IMR-90 (cell line): ENCODE results near the gene MED19. TPM values are rescaled to one million over a fixed set of nuclear protein-coding genes. Genes with fewer than 3 reads are reported as not detected.

Experiments used
- ATAC-seq: fragments of 200-7000 bp; cut with Tn5 transposase; 2 replicates; pipeline ENCODE4 v1.9.1; 2020; ENCODE audit warnings: low read depth, mild to moderate bottlenecking, moderate library complexity
- BruUV-seq: library from RNA; stranded (reverse); fragments of 400-500 nt; replicated peaks from 2 replicates; lab custom pipeline; 2021; lab: Mats Ljungman, UMichigan
- CTCF ChIA-PET: fragments of 300-600 bp; formaldehyde crosslinking; extraction: SDS; loops from one replicate; lab custom pipeline; 2021; ENCODE audit warnings: antibody characterized with exemption; lab: Yijun Ruan, JAX
- POLR2A ChIA-PET: fragments of 300-600 bp; sonication (Branson Sonifier 250); formaldehyde crosslinking; loops from one replicate; lab custom pipeline; 2022; ENCODE audit warnings: antibody characterized with exemption; ENCODE audit not compliant: unreplicated experiment; lab: Charles Lee
- DNase-seq: peaks from one replicate; pipeline ENCODE4 v3.0.0; 2013
- H2AFZ ChIP-seq: replicated peaks from 2 replicates; pipeline ENCODE3; 2013; ENCODE audit warnings: low read length, mild to moderate bottlenecking; ENCODE audit not compliant: poor library complexity
- H2AK5ac ChIP-seq: 2 replicates; pipeline ENCODE4 v1.6.1; 2013; ENCODE audit warnings: low read depth, low read length, inconsistent platforms
- H2AK9ac ChIP-seq: replicated peaks from 2 replicates; pipeline ENCODE3; 2013; ENCODE audit warnings: mild to moderate bottlenecking, low read depth, low read length, moderate library complexity; ENCODE audit not compliant: poor library complexity
- H2BK120ac ChIP-seq: 2 replicates; pipeline ENCODE4 v1.6.1; 2013; ENCODE audit warnings: low read depth, low read length, inconsistent platforms
- H2BK15ac ChIP-seq: 3 replicates; pipeline ENCODE4 v1.6.1; 2013; ENCODE audit warnings: low read depth, low read length, inconsistent platforms
- H2BK20ac ChIP-seq: 2 replicates; pipeline ENCODE4 v1.6.1; 2013; ENCODE audit warnings: low read depth, mild to moderate bottlenecking, inconsistent platforms, low read length, moderate library complexity
- H2BK5ac ChIP-seq: 2 replicates; pipeline ENCODE4 v1.6.1; 2013; ENCODE audit warnings: mild to moderate bottlenecking, low read depth, low read length, inconsistent platforms; ENCODE audit not compliant: poor library complexity, severe bottlenecking
- H3K14ac ChIP-seq: replicated peaks from 2 replicates; pipeline ENCODE4 v1.6.1; 2013; ENCODE audit warnings: low read depth, low read length, inconsistent platforms
- H3K18ac ChIP-seq: 2 replicates; pipeline ENCODE4 v1.6.1; 2013; ENCODE audit warnings: low read depth, low read length, control low read depth
- H3K23ac ChIP-seq: 2 replicates; pipeline ENCODE4 v1.6.1; 2013; ENCODE audit warnings: low read depth, low read length, inconsistent platforms
- H3K27ac ChIP-seq: 2 replicates; pipeline ENCODE4 v1.5.1; 2013; ENCODE audit warnings: mild to moderate bottlenecking, control low read depth, low read length; ENCODE audit not compliant: insufficient read depth
- H3K27me3 ChIP-seq: 2 replicates; pipeline ENCODE4 v1.6.1; 2013; ENCODE audit warnings: low read length; ENCODE audit not compliant: control insufficient read depth, insufficient read depth
- H3K36me3 ChIP-seq: 2 replicates; pipeline ENCODE4 v1.6.1; 2013; ENCODE audit warnings: low read length, mixed read lengths; ENCODE audit not compliant: control insufficient read depth, insufficient read depth
- H3K4ac ChIP-seq: 2 replicates; pipeline ENCODE4 v1.6.1; 2013; ENCODE audit warnings: low read depth, low read length, inconsistent platforms
- H3K4me1 ChIP-seq: 2 replicates; pipeline ENCODE4 v1.6.1; 2013; ENCODE audit warnings: low read length, mixed read lengths; ENCODE audit not compliant: control insufficient read depth, insufficient read depth
- H3K4me2 ChIP-seq: 2 replicates; pipeline ENCODE4 v1.6.1; 2013; ENCODE audit warnings: low read depth, mild to moderate bottlenecking, control low read depth, low read length, moderate library complexity
- H3K4me3 ChIP-seq: 2 replicates; pipeline ENCODE4 v1.5.1; 2013; ENCODE audit warnings: low read depth, mild to moderate bottlenecking, control low read depth, low read length, moderate library complexity; ENCODE audit not compliant: insufficient read depth
- H3K56ac ChIP-seq: 2 replicates; pipeline ENCODE4 v1.6.1; 2013; ENCODE audit warnings: low read length, inconsistent platforms; ENCODE audit not compliant: insufficient read depth; ENCODE audit errors: extremely low read depth
- H3K79me1 ChIP-seq, 2 experiments: 2 replicates each; pipeline ENCODE4 v1.6.1; 2013; ENCODE audit warnings: low read length in 2 of 2, inconsistent platforms in 1 of 2, low read depth in 1 of 2
- H3K9ac ChIP-seq: 2 replicates; pipeline ENCODE4 v1.6.1; 2013; ENCODE audit warnings: low read depth, low read length, control low read depth
- H3K9me1 ChIP-seq: 2 replicates; pipeline ENCODE4 v1.6.1; 2013; ENCODE audit warnings: low read length, inconsistent platforms; ENCODE audit not compliant: insufficient read depth
- H3K9me3 ChIP-seq: 2 replicates; pipeline ENCODE4 v1.6.1; 2013; ENCODE audit warnings: low read length; ENCODE audit not compliant: control insufficient read depth, insufficient read depth
- H4K20me1 ChIP-seq: 2 replicates; pipeline ENCODE4 v1.6.1; 2013; ENCODE audit warnings: low read length, inconsistent platforms; ENCODE audit not compliant: insufficient read depth
- H4K5ac ChIP-seq: 2 replicates; pipeline ENCODE4 v1.6.1; 2013; ENCODE audit warnings: mild to moderate bottlenecking, low read depth, low read length, control low read depth
- H4K8ac ChIP-seq, 2 experiments: 2 replicates each; pipeline ENCODE4 v1.6.1; 2013; ENCODE audit warnings: low read depth in 2 of 2, low read length in 2 of 2, control low read depth in 1 of 2, inconsistent platforms in 1 of 2
- H4K91ac ChIP-seq: 2 replicates; pipeline ENCODE4 v1.6.1; 2013; ENCODE audit warnings: low read depth, low read length, inconsistent platforms; ENCODE audit not compliant: insufficient read depth
- CHD1 ChIP-seq: IDR thresholded peaks from 2 replicates; pipeline ENCODE4 v1.6.1; 2012; ENCODE audit warnings: low read depth, low read length, improper control_type of control experiment
- FOS ChIP-seq: fragments of 150-350 bp; IDR thresholded peaks from 2 replicates; pipeline ENCODE4 v1.6.1; 2016; ENCODE audit warnings: low read depth, low read length
- MAZ ChIP-seq: IDR thresholded peaks from 2 replicates; pipeline ENCODE4 v1.6.1; 2012; ENCODE audit warnings: low read depth, mild to moderate bottlenecking, low read length, improper control_type of control experiment, moderate library complexity, borderline replicate concordance
- MXI1 ChIP-seq: IDR thresholded peaks from 2 replicates; pipeline ENCODE4 v1.6.1; 2012; ENCODE audit warnings: low read depth, mild to moderate bottlenecking, low read length, moderate library complexity, borderline replicate concordance
- NFE2L2 ChIP-seq: fragments of 150-350 bp; IDR thresholded peaks from 2 replicates; pipeline ENCODE4 v1.6.1; 2016; ENCODE audit warnings: low read depth, mild to moderate bottlenecking, low read length
- POLR2A ChIP-seq: IDR thresholded peaks from 2 replicates; pipeline ENCODE4 v1.6.1; 2012; ENCODE audit warnings: mild to moderate bottlenecking, low read depth, low read length
- RCOR1 ChIP-seq: IDR thresholded peaks from 2 replicates; pipeline ENCODE4 v1.6.1; 2012; ENCODE audit warnings: mild to moderate bottlenecking, low read length, improper control_type of control experiment; ENCODE audit not compliant: insufficient replicate concordance
- WGBS, 2 experiments: methylation state at CpG; one replicate each; pipeline versions ENCODE4 v1.1.5 to v1.1.7; 2013; ENCODE audit warnings: missing lambda C conversion rate in 2 of 2; ENCODE audit not compliant: insufficient read length in 1 of 2; ENCODE audit errors: extremely low coverage in 2 of 2; 5-methylcytosine and 5-hydroxymethylcytosine counted together
- dilution Hi-C: fragments of 300-500 bp; cut with HindIII; formaldehyde crosslinking; loops from one replicate; pipeline ENCODE4 v1.14.3; 2018; ENCODE audit warnings: low sequenced_read_pairs; ENCODE audit not compliant: unreplicated experiment
- in situ Hi-C: fragments of 300-500 bp; cut with MboI; formaldehyde crosslinking; loops from 3 replicates; pipeline ENCODE4 v1.14.3; 2019; ENCODE audit warnings: low sequenced_read_pairs, inconsistent platforms, mixed read lengths
- intact Hi-C: fragments of 100-400 bp; cut with micrococcal nuclease; formaldehyde crosslinking; loops from 2 replicates; pipeline ENCODE4 v1.10.0; 2022
- polyA plus RNA-seq, 3 experiments: library from polyadenylated mRNA; depleted of rRNA; stranded (reverse); fragments of >200 nt; gene quantifications; 2 replicates each; pipeline ENCODE4 v1.2.3, GENCODE V29; 2012; ENCODE audit warnings: low replicate concordance in 1 of 3
- total RNA-seq: library from RNA; depleted of rRNA; stranded (reverse); fragments of >200 nt; gene quantifications from 2 replicates; pipeline ENCODE4 v1.2.3, GENCODE V29; 2012
- TF ChIP-seq, protein P1 (sequence below): conservative IDR thresholded peaks from 2 replicates; pipeline ENCODE4 v1.5.1; 2012; ENCODE audit warnings: mild to moderate bottlenecking, low read depth, low read length, improper control_type of control experiment

Gene MED19
- total and polyA plus RNA-seq, 2 of the 4 experiments (the other 2 are of a cell fraction), result 14.0 to 35.0 TPM

DNA sequence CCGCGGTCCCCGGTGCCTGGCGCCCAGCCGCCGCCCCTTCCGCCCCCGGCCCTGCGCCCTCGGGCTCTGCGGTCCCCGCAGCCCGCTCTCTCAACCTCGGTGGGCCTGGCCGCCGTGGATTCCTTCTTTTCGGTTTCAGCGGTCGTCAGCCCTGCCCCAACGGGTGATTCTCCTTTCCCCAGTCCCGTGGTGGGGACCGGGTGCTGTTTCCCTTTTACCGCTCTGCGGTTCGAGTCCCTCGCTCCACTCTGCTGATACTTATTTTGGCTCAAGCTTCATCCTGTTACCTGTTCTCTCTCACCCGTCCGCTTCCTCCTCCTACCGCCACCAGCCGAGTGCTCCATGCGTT is 43.6 kb downstream of the MED19 start:
- Histone ChIP-seq H3K56ac (peak overlapping the region; percentile 86), H3K9ac (peak overlapping the region; percentile 99), H2BK5ac (peak overlapping the region; percentile 73), H3K4ac (peak overlapping the region; percentile 97), H4K8ac (peak overlapping the region; percentile 44 to 76), H4K91ac (peak overlapping the region; percentile 65), H2AK9ac (peak overlapping the region; percentile 94), H3K4me1 (peaks cover 2% of the 10 kb centered on the region; the same call in 1 of the 2 replicates), H3K79me1 (peaks cover 3 to 26% of the 10 kb centered on the region in 2 experiments; a peak in 2 of 4 replicates), H4K5ac (peak overlapping the region; percentile 16; the same call in 1 of the 2 replicates), H2AK5ac (peak overlapping the region; percentile 90), H4K20me1 (peaks cover 12% of the 10 kb centered on the region), H3K23ac (peak overlapping the region; percentile 88), H3K4me2 (peak overlapping the region; percentile 84), H3K27me3 (no peaks in the 10 kb centered on the region), H2BK120ac (peak overlapping the region; percentile 60), H2BK15ac (no peak overlapping the region), H3K9me3 (no peaks in the 10 kb centered on the region), H3K4me3 (peak overlapping the region; percentile 98), H2AFZ (peak overlapping the region; percentile 92), H3K9me1 (0 out of 2 replicates have a peak, but pooled peaks cover 2% of the 10 kb centered on the region), H3K18ac (peak overlapping the region; percentile 54), H3K14ac (peak overlapping the region; percentile 96), H2BK20ac (no peak overlapping the region), H3K27ac (peak overlapping the region; percentile 94), H3K36me3 (peaks cover 11% of the 10 kb centered on the region)
- DNase-seq (no peak), ATAC-seq (no peak)
- dilution Hi-C loops (no loop called here), in situ Hi-C loops (no loop called here), intact Hi-C loops (loop anchor here (5.0 kb wide), 2 partner anchors 649 to 854 kb away; no protein-coding TSS in a partner anchor)
- POLR2A ChIA-PET, result no interaction called here
- CTCF ChIA-PET, result no interaction called here
- TF ChIP-seq CHD1 (no peak), MXI1 (peak; percentile 21; the same call in 1 of the 2 replicates), RCOR1 (no peak), NFE2L2 (no peak), POLR2A (no peak), FOS (no peak), MAZ (no peak)
- TF ChIP-seq, protein P1, sequence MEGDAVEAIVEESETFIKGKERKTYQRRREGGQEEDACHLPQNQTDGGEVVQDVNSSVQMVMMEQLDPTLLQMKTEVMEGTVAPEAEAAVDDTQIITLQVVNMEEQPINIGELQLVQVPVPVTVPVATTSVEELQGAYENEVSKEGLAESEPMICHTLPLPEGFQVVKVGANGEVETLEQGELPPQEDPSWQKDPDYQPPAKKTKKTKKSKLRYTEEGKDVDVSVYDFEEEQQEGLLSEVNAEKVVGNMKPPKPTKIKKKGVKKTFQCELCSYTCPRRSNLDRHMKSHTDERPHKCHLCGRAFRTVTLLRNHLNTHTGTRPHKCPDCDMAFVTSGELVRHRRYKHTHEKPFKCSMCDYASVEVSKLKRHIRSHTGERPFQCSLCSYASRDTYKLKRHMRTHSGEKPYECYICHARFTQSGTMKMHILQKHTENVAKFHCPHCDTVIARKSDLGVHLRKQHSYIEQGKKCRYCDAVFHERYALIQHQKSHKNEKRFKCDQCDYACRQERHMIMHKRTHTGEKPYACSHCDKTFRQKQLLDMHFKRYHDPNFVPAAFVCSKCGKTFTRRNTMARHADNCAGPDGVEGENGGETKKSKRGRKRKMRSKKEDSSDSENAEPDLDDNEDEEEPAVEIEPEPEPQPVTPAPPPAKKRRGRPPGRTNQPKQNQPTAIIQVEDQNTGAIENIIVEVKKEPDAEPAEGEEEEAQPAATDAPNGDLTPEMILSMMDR, result no peak
- BruUV-seq, result no TSS peak
- 0% methylated on average over 16 of the region's 31 CpGs; no CpG with 5 or more reads in 1 of the 2 experiments for WGBS, 2 experiments
